Activated CD4-positive, alpha-beta memory T cell treated with anti-CD3 and anti-CD28 coated beads for 36 hours (primary cell): ENCODE data around the gene RNU1-1. TPM values are rescaled to one million over a fixed set of nuclear protein-coding genes. Genes with fewer than 3 reads are reported as not detected.
"Not testable (repeated sequence)": the region's sequence is repeated elsewhere in the genome, so short reads cannot be mapped to it uniquely, and the experiment has no call there.

ENCODE experiments used
- CTCF ChIA-PET: fragments of 350-600 bp; sonication (Branson Sonifier 250); formaldehyde crosslinking; loops from one replicate; lab custom pipeline; 2021; ENCODE audit warnings: antibody characterized with exemption, inconsistent platforms; lab: Charles Lee
- POLR2A ChIA-PET: fragments of 350-600 bp; sonication (Branson Sonifier 250); formaldehyde crosslinking; loops from one replicate; lab custom pipeline; 2021; ENCODE audit warnings: antibody characterized with exemption; lab: Charles Lee
- DNase-seq: peaks from one replicate; pipeline ENCODE4 v3.0.0-alpha.2; 2020
- H3K27ac Mint-ChIP-seq: one replicate; pipeline ENCODE4 v1.8.0; 2021; ENCODE audit warnings: mixed read lengths
- H3K27me3 Mint-ChIP-seq: one replicate; pipeline ENCODE4 v1.8.0; 2021; ENCODE audit warnings: mixed read lengths
- H3K36me3 Mint-ChIP-seq: one replicate; pipeline ENCODE4 v1.8.0; 2021; ENCODE audit warnings: mixed read lengths
- H3K4me1 Mint-ChIP-seq: one replicate; pipeline ENCODE4 v1.8.0; 2021; ENCODE audit warnings: low read depth, mixed read lengths
- H3K4me3 Mint-ChIP-seq: one replicate; pipeline ENCODE4 v1.8.0; 2021; ENCODE audit warnings: mild to moderate bottlenecking, mixed read lengths
- H3K9me3 Mint-ChIP-seq: one replicate; pipeline ENCODE4 v1.8.0; 2021; ENCODE audit warnings: mixed read lengths
- intact Hi-C: fragments of 100-400 bp; cut with micrococcal nuclease; formaldehyde crosslinking; loops from one replicate; pipeline ENCODE4 v1.15.1; 2023
- total RNA-seq, 2 experiments: library from RNA; stranded (reverse); gene quantifications; one replicate each; pipeline ENCODE4 v1.2.3, GENCODE V29; 2021

Gene RNU1-1
- 1,000 to 10,000 TPM; 1,390 to 1,409 TPM for total RNA-seq

DNA sequence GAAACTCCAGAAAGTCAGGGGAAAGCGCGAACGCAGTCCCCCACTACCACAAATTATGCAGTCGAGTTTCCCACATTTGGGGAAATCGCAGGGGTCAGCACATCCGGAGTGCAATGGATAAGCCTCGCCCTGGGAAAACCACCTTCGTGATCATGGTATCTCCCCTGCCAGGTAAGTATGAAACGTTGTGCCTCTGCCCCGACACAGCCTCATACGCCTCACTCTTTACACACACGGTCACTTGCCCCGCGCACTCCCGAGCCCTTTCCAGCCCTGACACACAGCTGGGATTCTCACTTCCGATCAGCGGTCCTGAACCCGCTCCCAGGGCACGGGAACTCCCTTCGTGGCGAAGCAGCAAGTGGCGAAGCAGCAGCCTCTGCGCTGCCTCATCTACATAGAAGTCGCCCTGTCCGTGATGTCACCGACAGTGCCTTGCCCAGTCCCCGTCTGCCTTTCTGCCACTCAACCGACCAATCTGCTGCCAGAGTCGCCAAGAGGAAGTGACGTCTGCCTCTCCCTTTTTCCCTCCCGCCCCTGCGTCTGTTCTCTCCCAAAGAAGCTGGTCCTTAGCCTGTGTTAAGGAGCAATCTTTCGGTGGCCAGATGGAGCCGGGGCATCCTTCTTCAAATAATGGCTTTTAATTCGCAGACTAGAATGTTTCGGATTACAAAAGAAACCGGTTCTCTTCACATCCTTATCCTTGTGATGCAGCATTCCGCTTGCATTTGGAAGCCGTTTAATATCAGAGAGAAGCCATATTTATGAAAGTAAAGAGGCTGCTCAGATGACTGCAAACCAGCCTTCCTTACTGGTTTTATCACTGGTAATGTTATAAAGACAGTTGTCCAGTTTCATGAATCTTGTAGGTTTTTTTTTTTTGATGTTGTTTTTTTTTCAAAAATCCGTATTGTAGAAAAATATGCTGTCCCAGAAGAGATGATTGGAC lies at the start of gene RNU1-1:
RNU1-1 (minus strand) TSS at position 179 of the 949 bp plus-strand sequence.
- H3K36me3 Mint-ChIP-seq, H3K4me3 Mint-ChIP-seq, H3K4me1 Mint-ChIP-seq, H3K9me3 Mint-ChIP-seq, CTCF ChIA-PET, H3K27ac Mint-ChIP-seq: not testable (repeated sequence)
- intact Hi-C loops: loop anchor here (5.0 kb wide), 1 partner anchor 147 kb away; the partner anchor contains the start of gene SZRD1
- POLR2A ChIA-PET: interaction anchor here (0.7 to 1.7 kb wide), 9 partner anchors 74 to 390 kb away, joined by 3 to 17 read pairs (median 4); partner anchors contain the start of gene NECAP2
- H3K27me3 Mint-ChIP-seq: peaks cover 15% of the 10 kb centered on the region
- peak; percentile 84 for DNase-seq

DNA sequence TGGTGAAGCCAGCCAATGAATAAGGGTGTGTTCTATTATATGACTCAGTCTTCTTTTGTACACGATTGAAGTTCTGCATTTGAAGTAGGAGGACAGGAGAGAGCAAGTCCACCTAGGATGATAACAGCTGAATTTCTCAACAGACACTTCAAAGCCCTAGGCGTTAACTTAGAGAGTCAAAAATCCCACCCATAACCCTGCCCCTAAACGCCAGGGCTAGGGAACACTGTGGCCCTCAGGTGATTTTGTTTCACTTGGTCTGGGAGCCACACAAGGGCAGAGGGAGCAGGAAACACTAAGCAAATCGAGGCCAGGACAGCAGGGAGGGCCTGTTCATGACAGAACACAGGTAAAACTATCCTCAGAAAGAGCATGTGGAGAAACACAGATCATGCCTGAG lies 47.0 kb upstream of the RNU1-1 start:
- DNase-seq, H3K36me3 Mint-ChIP-seq, H3K27ac Mint-ChIP-seq, intact Hi-C loops, H3K4me3 Mint-ChIP-seq, POLR2A ChIA-PET, H3K9me3 Mint-ChIP-seq, H3K27me3 Mint-ChIP-seq, CTCF ChIA-PET, H3K4me1 Mint-ChIP-seq: not testable (repeated sequence)

DNA sequence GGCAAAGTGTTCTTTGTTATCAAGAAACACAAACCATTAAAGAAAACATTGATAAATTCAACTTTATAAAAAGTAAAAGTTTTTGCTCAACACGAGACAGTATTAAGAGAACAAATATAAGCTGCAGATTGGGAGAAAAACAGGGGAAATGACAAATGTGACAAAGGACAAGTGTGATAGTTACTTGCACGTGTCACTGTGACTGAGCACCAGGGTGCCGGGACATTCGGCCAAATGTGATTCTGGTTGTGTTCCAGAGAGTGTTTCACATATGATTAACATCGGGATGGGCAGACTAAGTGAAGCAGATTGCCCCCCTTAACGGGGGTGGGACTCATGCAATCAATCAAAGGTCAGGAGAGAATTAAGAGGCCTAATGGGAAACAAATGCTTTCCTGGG lies 46.4 kb upstream of the RNU1-1 start:
- CTCF ChIA-PET, H3K27ac Mint-ChIP-seq, DNase-seq, intact Hi-C loops, H3K36me3 Mint-ChIP-seq, H3K27me3 Mint-ChIP-seq, H3K4me3 Mint-ChIP-seq, POLR2A ChIA-PET, H3K9me3 Mint-ChIP-seq, H3K4me1 Mint-ChIP-seq: not testable (repeated sequence)

DNA sequence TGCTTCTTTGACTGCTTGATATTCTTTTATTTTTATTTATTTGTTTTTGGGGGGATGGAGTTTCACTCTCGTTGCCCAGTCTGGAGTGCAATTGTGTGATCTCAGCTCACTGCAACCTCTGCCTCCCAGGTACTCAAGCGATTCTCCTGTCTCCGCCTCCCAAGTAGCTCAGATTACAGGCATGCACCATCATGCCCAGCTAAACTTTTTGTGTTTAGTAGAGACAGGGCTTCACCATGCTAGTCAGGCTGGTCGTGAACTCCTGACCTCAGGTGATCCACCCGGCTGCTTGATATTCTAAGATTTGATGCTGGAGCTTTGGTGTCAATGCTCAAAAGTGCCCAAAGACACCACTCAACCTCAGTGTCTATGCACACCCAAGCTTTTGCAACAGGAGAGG lies 45.6 kb upstream of the RNU1-1 start:
- H3K27me3 Mint-ChIP-seq, H3K27ac Mint-ChIP-seq, CTCF ChIA-PET, H3K9me3 Mint-ChIP-seq, H3K36me3 Mint-ChIP-seq, POLR2A ChIA-PET, H3K4me1 Mint-ChIP-seq, intact Hi-C loops, DNase-seq, H3K4me3 Mint-ChIP-seq: not testable (repeated sequence)

DNA sequence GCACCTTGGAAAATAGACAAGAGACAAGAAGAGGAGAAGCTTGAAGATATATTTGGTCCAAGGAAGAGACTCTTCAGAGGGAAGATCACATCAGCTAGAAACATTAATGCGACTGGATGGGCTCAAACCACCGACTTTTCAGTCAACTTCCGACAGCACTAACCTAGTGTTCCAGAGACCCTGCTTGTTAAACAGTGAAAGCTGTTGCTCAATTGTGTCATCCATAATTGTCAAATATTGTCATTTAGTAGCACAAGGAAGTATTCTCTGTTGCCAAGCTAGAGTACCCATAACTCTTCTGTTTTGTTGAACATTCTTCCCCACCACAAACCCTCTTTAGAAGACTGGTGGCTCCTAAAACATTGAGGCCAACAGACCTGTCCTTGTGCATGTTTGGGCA lies 42.9 kb upstream of the RNU1-1 start:
- CTCF ChIA-PET, POLR2A ChIA-PET, H3K9me3 Mint-ChIP-seq, H3K4me3 Mint-ChIP-seq, H3K4me1 Mint-ChIP-seq, H3K27ac Mint-ChIP-seq, H3K27me3 Mint-ChIP-seq, H3K36me3 Mint-ChIP-seq, intact Hi-C loops, DNase-seq: not testable (repeated sequence)

DNA sequence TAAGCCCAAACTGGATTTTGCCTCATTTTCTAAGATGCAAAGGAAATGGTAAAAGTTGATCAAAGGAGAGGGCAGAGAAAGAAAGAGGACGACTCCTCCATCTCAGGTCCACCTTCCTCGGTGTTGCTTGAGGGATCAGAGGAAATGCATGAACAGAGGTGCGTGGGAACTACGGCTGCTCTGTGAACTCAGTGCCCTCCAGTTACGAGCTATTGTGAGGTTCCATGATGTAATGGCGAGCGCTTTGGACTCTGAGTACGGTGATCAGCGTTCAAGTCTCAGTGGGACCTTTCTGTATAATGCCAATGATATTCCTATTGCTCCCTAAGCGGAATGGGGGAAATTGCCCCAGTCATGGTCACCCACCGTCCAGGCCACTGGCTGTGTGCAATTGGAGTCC lies 39.2 kb upstream of the RNU1-1 start:
- H3K27ac Mint-ChIP-seq, H3K9me3 Mint-ChIP-seq, H3K27me3 Mint-ChIP-seq, H3K4me3 Mint-ChIP-seq, CTCF ChIA-PET, H3K36me3 Mint-ChIP-seq, intact Hi-C loops, DNase-seq, POLR2A ChIA-PET, H3K4me1 Mint-ChIP-seq: not testable (repeated sequence)

DNA sequence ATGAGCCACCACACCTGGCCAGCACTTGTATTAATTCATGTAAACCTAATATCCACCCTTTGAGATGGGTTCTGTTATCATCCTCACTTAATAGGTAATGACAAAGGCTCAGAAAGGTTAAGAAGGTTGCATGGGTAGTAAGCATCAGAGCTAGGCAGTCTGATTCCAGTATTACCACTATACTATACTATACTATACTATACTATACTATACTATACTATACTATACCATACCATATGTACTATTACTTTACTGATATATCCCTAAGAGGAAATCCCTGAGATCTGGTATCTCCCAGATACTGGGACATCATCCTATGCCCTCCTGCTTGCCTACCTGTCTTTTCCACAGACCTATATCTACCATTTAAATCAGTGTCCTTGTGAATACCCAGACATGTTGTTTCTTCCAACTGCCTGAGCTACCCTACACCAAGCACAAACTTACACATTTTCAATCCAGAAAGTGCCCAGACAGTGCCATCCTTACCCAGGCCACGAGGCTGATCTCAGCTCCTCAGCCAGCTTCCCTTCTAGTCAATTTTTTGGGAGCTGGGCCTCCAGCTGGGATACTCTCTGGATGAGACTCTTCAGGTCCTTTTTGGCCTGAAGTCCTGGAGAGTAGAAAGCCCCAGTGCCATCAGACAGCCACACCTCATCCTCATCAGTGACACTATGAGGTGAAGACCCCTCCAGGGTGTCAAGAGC lies 36.3 kb upstream of the RNU1-1 start:
- CTCF ChIA-PET, intact Hi-C loops, H3K9me3 Mint-ChIP-seq, H3K27ac Mint-ChIP-seq, H3K36me3 Mint-ChIP-seq, H3K4me3 Mint-ChIP-seq, POLR2A ChIA-PET, H3K4me1 Mint-ChIP-seq, H3K27me3 Mint-ChIP-seq, DNase-seq: not testable (repeated sequence)

DNA sequence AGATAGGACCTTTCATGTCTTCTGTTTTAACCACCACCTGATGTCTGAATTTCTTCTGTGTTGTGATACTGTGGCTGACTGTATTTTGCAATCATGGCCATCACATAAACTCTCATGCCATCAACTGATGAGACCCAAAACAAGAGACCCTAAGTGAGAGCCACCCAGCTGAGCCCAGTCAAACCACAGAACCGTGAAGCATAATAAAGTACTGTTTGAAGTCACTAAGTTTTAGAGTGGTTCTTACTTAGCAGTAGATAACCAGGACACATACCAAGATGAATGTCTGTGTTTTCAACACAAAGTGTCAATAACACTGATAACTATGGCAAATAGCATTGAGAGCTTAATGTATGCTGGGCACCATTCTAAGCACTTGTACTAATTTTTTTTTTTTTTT lies 35.5 kb upstream of the RNU1-1 start:
- H3K4me3 Mint-ChIP-seq, H3K27ac Mint-ChIP-seq, H3K9me3 Mint-ChIP-seq, H3K36me3 Mint-ChIP-seq, intact Hi-C loops, H3K4me1 Mint-ChIP-seq, POLR2A ChIA-PET, DNase-seq, CTCF ChIA-PET, H3K27me3 Mint-ChIP-seq: not testable (repeated sequence)

DNA sequence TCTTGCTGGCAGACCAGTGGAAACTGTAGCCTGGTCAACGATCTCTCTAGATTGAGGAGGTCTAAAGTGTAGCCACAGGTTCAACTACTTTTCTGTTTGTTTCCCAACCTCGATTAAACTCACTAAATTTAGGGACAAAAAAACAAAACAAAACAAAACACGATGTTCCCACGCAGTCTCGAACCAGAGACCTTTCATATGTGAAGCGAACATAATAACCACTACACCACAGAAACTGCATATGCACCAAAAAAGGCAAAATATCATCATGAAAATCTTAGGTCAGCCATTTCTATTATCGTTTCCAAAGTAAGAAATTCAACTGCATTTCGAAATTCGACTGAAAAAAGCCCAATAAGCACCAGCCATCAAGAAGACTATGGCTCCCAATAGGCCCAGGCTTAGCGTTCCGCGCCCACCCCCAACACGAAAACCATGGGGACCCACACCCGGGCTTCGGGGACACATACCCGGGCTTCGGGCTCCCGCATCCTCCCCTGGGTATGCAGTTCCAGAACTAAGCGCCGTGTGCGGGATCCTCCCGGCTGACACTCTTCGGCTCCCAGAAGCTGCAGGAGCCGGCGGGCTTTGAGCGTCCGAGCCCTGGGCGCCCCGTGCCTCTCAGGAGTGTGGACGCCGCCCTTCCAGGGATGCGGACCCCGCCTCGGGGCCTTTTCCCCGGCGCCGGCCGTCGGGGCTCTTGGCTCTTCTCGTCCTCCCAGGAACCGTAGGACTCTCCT lies 33.6 kb upstream of the RNU1-1 start:
- H3K9me3 Mint-ChIP-seq, DNase-seq, H3K27ac Mint-ChIP-seq, H3K4me1 Mint-ChIP-seq, H3K4me3 Mint-ChIP-seq, CTCF ChIA-PET, H3K27me3 Mint-ChIP-seq, POLR2A ChIA-PET, intact Hi-C loops, H3K36me3 Mint-ChIP-seq: not testable (repeated sequence)

DNA sequence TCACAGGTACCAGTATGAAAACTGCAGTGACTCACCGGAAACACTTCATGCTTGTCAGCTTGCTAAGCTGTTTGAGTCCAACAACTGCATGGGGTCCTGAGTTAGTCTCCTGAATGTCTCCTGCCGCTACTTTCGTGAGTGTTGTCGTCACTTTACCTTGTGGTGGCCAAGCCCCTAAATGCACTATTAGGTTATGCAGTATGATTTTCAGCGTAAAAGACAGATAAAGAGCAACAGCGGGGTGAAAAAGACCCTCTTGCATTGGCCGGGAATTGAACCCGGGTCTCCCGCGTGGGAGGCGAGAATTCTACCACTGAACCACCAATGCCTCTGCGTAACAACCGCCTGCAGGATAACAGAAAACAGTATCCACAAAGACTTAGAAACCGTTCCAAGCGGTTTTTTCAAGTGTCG lies 31.6 kb upstream of the RNU1-1 start:
- CTCF ChIA-PET, POLR2A ChIA-PET, H3K4me1 Mint-ChIP-seq, intact Hi-C loops, H3K27me3 Mint-ChIP-seq, H3K9me3 Mint-ChIP-seq, H3K36me3 Mint-ChIP-seq, H3K4me3 Mint-ChIP-seq, H3K27ac Mint-ChIP-seq: not testable (repeated sequence)
- peak; percentile 44 for DNase-seq

DNA sequence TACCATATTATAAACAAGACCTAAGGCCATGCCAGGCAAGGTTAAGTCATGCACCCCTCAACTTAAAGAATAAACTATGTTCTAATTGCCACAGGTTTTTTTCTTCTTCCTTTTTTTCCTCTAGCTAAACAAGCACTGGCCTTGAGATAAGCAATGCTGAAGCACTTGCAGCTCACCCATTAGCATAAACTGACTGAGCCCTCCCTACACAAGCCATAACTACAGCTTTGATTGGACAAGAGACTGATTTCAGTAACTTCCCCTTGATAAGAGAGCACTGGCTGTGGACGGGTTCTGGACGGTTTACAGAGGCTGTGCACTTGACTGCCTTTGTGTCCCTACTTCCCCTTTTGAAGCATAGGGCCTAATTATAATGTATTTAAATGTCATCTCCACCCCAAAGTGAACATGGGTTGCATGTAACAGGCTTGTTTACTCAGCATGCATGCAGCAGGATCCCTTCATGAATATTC lies 26.4 kb upstream of the RNU1-1 start:
- H3K4me3 Mint-ChIP-seq, intact Hi-C loops, H3K27ac Mint-ChIP-seq, H3K9me3 Mint-ChIP-seq, DNase-seq, CTCF ChIA-PET, POLR2A ChIA-PET, H3K36me3 Mint-ChIP-seq, H3K4me1 Mint-ChIP-seq: not testable (repeated sequence)
- H3K27me3 Mint-ChIP-seq: peaks cover 12% of the 10 kb centered on the region

DNA sequence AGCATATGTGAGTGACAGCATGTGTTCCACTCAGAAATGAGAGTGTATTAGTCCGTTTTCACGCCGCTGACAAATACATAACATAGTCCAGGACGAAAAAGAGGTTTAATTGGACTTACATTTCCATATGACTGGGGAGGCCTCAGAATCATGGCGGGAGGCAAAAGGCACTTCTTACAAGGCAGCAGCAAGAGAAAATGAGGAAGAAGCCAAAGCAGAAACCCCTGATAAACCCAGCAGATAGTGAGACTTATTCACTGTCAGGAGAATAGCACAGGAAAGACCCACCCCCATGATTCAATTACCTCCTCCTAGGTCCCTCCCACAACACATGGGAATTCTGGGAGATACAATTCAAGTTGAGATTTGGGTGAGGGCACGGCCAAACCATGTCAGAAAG lies 23.4 kb upstream of the RNU1-1 start:
- POLR2A ChIA-PET, CTCF ChIA-PET, H3K4me1 Mint-ChIP-seq, H3K27ac Mint-ChIP-seq, H3K4me3 Mint-ChIP-seq, DNase-seq, H3K36me3 Mint-ChIP-seq, H3K9me3 Mint-ChIP-seq, intact Hi-C loops: not testable (repeated sequence)
- peaks cover 25% of the 10 kb centered on the region for H3K27me3 Mint-ChIP-seq
